ENCODE measurements around the gene KRTAP10-3. TPM values are rescaled to one million over a fixed set of nuclear protein-coding genes. Genes with fewer than 3 reads are reported as not detected.
"Not testable (repeated sequence)": the region's sequence is repeated elsewhere in the genome, so short reads cannot be mapped to it uniquely, and the experiment has no call there.

The KRTAP10-3 gene
- total and polyA plus RNA-seq, 11 donors: not detected

- 54 to 82% (median 63%) methylated on average over 17 of the region's 17 CpGs for WGBS, 4 donors
- peaks cover 0 to 51% (median 8%) of the 10 kb centered on the region in 9 donors for H3K27me3 ChIP-seq
- no peaks in the 10 kb centered on the region for H3K4me1 ChIP-seq
- no peak within 1 kb of the TSS for H3K4me3 ChIP-seq
- TF ChIP-seq POLR2A (IDR thresholded peaks at IDR 0.05) (no peak), CTCF (IDR thresholded peaks at IDR 0.05) (no peak)
- no peak for ATAC-seq
- no peak within 1 kb of the TSS for H3K27ac ChIP-seq
- peaks cover 0 to 16% (median under 1%) of the 10 kb centered on the region in 12 donors for H3K9me3 ChIP-seq
- intact Hi-C loops (cut with DNase I): no loop called here
- peak in 2 of 5 donors; percentile 6 to 20 for DNase-seq
- H3K36me3 ChIP-seq: no peaks in the 10 kb centered on the region
These were observed 7.1 kb downstream of the KRTAP10-3 start, which contains the start of gene KRTAP10-2 for GRCh38 chr21:44551340-44551961. TSS of gene KRTAP10-2 (minus strand) at chr21:44551505. CDS start at chr21:44551458, 47 bp downstream.

DNA sequence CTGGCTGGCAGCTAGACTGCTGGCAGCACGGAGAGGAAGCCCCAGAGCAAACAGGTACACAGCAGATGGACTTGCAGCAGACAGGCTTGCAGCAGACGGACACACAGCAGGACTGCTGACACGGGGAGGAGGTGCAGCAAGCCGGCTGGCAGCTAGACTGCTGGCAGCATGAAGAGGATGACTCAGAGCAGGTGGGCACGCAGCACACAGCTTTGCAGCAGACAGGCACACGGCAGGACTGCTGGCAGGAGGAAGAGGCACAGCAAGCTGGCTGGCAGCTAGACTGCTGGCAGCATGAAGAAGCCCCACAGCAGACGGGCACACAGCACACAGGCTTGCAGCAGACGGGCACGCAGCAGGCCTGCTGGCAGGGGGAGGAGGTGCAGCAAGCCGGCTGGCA is 7.8 kb downstream of the KRTAP10-3 start:
- H3K36me3 ChIP-seq: no peaks in the 10 kb centered on the region
- no peaks in the 10 kb centered on the region for H3K4me1 ChIP-seq
- peaks cover 0 to 45% (median 5%) of the 10 kb centered on the region in 9 donors for H3K27me3 ChIP-seq
- WGBS, 4 donors: 68 to 80% (median 73%) methylated on average over 4 to 10 of the region's 10 CpGs
- H3K9me3 ChIP-seq: peaks cover 0 to 22% (median 3%) of the 10 kb centered on the region in 12 donors
- no peak for ATAC-seq
- peak in 2 of 5 donors; percentile 9 to 19 for DNase-seq
- TF ChIP-seq POLR2A (IDR thresholded peaks at IDR 0.05) (no peak), CTCF (IDR thresholded peaks at IDR 0.05) (no peak)
- no peak overlapping the region for H3K4me3 ChIP-seq
- intact Hi-C loops (cut with DNase I): no loop called here
- H3K27ac ChIP-seq: no peak overlapping the region

DNA sequence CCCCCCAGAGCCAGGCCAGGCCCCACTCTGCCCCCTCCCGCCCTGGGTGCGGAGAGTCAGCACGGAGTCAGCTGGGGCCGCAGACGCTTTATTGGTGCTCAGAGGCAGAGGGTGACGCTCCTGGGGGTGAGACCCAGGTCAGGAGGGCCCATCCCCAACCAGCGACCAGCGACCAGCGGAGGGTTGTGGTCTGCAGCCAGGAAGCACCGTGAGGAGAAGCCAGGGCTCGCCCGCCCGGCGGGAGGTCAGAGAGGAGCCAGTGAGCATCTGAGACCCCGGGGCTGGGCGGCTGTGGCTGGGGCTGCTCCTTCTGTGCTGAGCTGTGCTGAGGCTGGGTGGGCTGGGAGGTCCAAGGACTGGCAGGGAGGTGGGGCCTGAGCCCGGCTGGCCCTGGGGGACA is 8.3 kb downstream of the KRTAP10-3 start:
- H3K36me3 ChIP-seq; H3K27ac ChIP-seq; ATAC-seq; H3K4me3 ChIP-seq; intact Hi-C loops (cut with DNase I); H3K4me1 ChIP-seq: not testable (repeated sequence)
- 58 to 73% (median 60%) methylated on average over 12 to 17 of the region's 17 CpGs for WGBS, 4 donors
- peaks cover 0 to 24% (median 3%) of the 10 kb centered on the region in 12 donors for H3K9me3 ChIP-seq
- H3K27me3 ChIP-seq: peaks cover 0 to 44% (median 3%) of the 10 kb centered on the region in 9 donors
- DNase-seq: peak in 2 of 5 donors; percentile 13 to 60

GRCh38 chr21:44549525-44550211 is 8.9 kb downstream of the KRTAP10-3 start:
- peak in 1 of 4 donors; percentile 36 for ATAC-seq
- Histone ChIP-seq H3K27me3 (peaks cover 0 to 41% (median 2%) of the 10 kb centered on the region in 9 donors), H3K36me3 (no peaks in the 10 kb centered on the region), H3K4me3 (no peak overlapping the region), H3K27ac (no peak overlapping the region), H3K4me1 (no peaks in the 10 kb centered on the region), H3K9me3 (peaks cover 0 to 24% (median 3%) of the 10 kb centered on the region in 12 donors)
- TF ChIP-seq CTCF (IDR thresholded peaks at IDR 0.05): no peak
- TF ChIP-seq POLR2A (IDR thresholded peaks at IDR 0.05): no peak
- 70 to 74% (median 71%) methylated on average over 20 to 25 of the region's 25 CpGs for WGBS, 4 donors
- intact Hi-C loops (cut with DNase I): no loop called here
- no peak for DNase-seq

Measured in heart left ventricle (tissue), 16 donors.